GM12878 (cell line): ENCODE results near the gene INSC. TPM values are rescaled to one million over a fixed set of nuclear protein-coding genes. Genes with fewer than 3 reads are reported as not detected.

Experiments used
- ATAC-seq: fragments of 200-7000 bp; cut with Tn5 transposase; 3 replicates; pipeline ENCODE4 v1.9.1; 2020; ENCODE audit warnings: mild to moderate bottlenecking, moderate library complexity
- BruUV-seq: library from RNA; stranded (reverse); fragments of 400-500 nt; replicated peaks from 2 replicates; lab custom pipeline; 2021; lab: Mats Ljungman, UMichigan
- CTCF ChIA-PET: fragments of 300-600 bp; sonication (Branson Sonifier 250); formaldehyde crosslinking; extraction: SDS; loops from one replicate; lab custom pipeline; 2021; ENCODE audit warnings: inconsistent platforms; lab: Yijun Ruan, JAX
- POLR2A ChIA-PET: fragments of 350-600 bp; formaldehyde crosslinking; extraction: SDS; loops from one replicate; lab custom pipeline; 2021; ENCODE audit warnings: inconsistent platforms; lab: Charles Lee
- RAD21 ChIA-PET: fragments of 300-600 bp; sonication (Branson Sonifier 250); formaldehyde crosslinking; loops from one replicate; lab custom pipeline; 2023; ENCODE audit warnings: antibody characterized with exemption; ENCODE audit not compliant: unreplicated experiment; lab: Charles Lee
- SMC1A ChIA-PET: fragments of 300-600 bp; sonication (Branson Sonifier 250); formaldehyde crosslinking; loops from one replicate; lab custom pipeline; 2023; ENCODE audit not compliant: unreplicated experiment, uncharacterized antibody; lab: Charles Lee
- DNase-seq: peaks from one replicate; pipeline ENCODE4 v3.0.0-alpha.2; 2011; ENCODE audit warnings: low read depth, low spot score
- FAIRE-seq: peaks from 3 replicates; lab custom pipeline; 2011; peaks lifted over from hg19 to GRCh38; lab: Jason Lieb, UNC
- H2AFZ ChIP-seq: 2 replicates; pipeline ENCODE4 v1.6.0; 2011; ENCODE audit warnings: low read depth, low read length, control low read depth; ENCODE audit not compliant: control insufficient read depth
- H3K27ac ChIP-seq: 2 replicates; pipeline ENCODE4 v1.5.1; 2011; ENCODE audit warnings: control low read depth; ENCODE audit not compliant: control insufficient read depth, insufficient read depth
- H3K27me3 ChIP-seq, 2 experiments: replicated peaks in 1 of 2; 2 replicates each; pipeline versions ENCODE4 v1.6.0 to v1.6.1; 2011; ENCODE audit warnings: low read length in 1 of 2; ENCODE audit not compliant: control insufficient read depth in 2 of 2, insufficient read depth in 2 of 2
- H3K36me3 ChIP-seq, 2 experiments: 2 replicates each; pipeline ENCODE4 v1.5.1; 2011; ENCODE audit warnings: low read length in 1 of 2; ENCODE audit not compliant: control insufficient read depth in 2 of 2, insufficient read depth in 2 of 2
- H3K4me1 ChIP-seq: 2 replicates; pipeline ENCODE4 v1.6.1; 2011; ENCODE audit warnings: mild to moderate bottlenecking, low read length, moderate library complexity, mixed read lengths; ENCODE audit not compliant: control insufficient read depth, insufficient read depth
- H3K4me2 ChIP-seq: 2 replicates; pipeline ENCODE4 v1.6.0; 2011; ENCODE audit warnings: control low read depth; ENCODE audit not compliant: control insufficient read depth, insufficient read depth
- H3K4me3 ChIP-seq: fragments of 200-600 bp; sonication (generic); 2 replicates; pipeline ENCODE4 v1.5.1; 2016
- H3K79me2 ChIP-seq: 2 replicates; pipeline ENCODE4 v1.6.0; 2011; ENCODE audit warnings: low read length; ENCODE audit not compliant: control insufficient read depth, insufficient read depth
- H3K9ac ChIP-seq: 2 replicates; pipeline ENCODE4 v1.8.0; 2011; ENCODE audit warnings: low read length, control low read depth, mixed read lengths; ENCODE audit not compliant: control insufficient read depth, insufficient read depth
- H3K9me3 ChIP-seq: replicated peaks from 3 replicates; pipeline ENCODE4 v1.5.1; 2011; ENCODE audit warnings: mild to moderate bottlenecking, low read length; ENCODE audit not compliant: control insufficient read depth, insufficient read depth
- H4K20me1 ChIP-seq: 2 replicates; pipeline ENCODE4 v1.6.0; 2011; ENCODE audit not compliant: control insufficient read depth, insufficient read depth
- BMI1 ChIP-seq: fragments of 450-650 bp; IDR thresholded peaks from 2 replicates; pipeline ENCODE4 v1.6.1; 2016; ENCODE audit warnings: mild to moderate bottlenecking, moderate library complexity, borderline replicate concordance
- CREB1 ChIP-seq: IDR thresholded peaks from 2 replicates; pipeline ENCODE4 v1.6.1; 2012; ENCODE audit warnings: low read depth, mild to moderate bottlenecking, inconsistent platforms
- CUX1 ChIP-seq: IDR thresholded peaks from 2 replicates; pipeline ENCODE4 v1.6.1; 2012; ENCODE audit warnings: improper control_type of control experiment, low read depth, low read length; ENCODE audit not compliant: insufficient replicate concordance
- MTA2 ChIP-seq: fragments of 450-650 bp; IDR thresholded peaks from 2 replicates; pipeline ENCODE4 v1.6.1; 2016; ENCODE audit warnings: low read depth, mild to moderate bottlenecking, moderate library complexity
- NR2F1 ChIP-seq: fragments of 450-650 bp; conservative IDR thresholded peaks from 2 replicates; pipeline ENCODE4 v1.6.1; 2017; ENCODE audit warnings: mild to moderate bottlenecking
- POLR2A ChIP-seq: IDR thresholded peaks from 2 replicates; pipeline ENCODE4 v1.6.1; 2011; ENCODE audit warnings: low read depth, mild to moderate bottlenecking, low read length
- RCOR1 ChIP-seq: conservative IDR thresholded peaks from 2 replicates; pipeline ENCODE4 v1.6.1; 2012; ENCODE audit warnings: low read depth, low read length, improper control_type of control experiment
- SIN3A ChIP-seq: IDR thresholded peaks from 2 replicates; pipeline ENCODE4 v1.6.1; 2012; ENCODE audit warnings: low read depth, low read length, improper control_type of control experiment
- SUZ12 ChIP-seq: fragments of 200-600 bp; sonication (generic); IDR thresholded peaks from one replicate; pipeline ENCODE4 v1.6.1; 2018; ENCODE audit warnings: antibody characterized with exemption, mild to moderate bottlenecking; ENCODE audit not compliant: unreplicated experiment
- ZNF592 ChIP-seq: fragments of 450-650 bp; IDR thresholded peaks from 2 replicates; pipeline ENCODE4 v1.6.1; 2017; ENCODE audit warnings: mild to moderate bottlenecking, moderate library complexity
- ZSCAN29 ChIP-seq: fragments of 450-650 bp; IDR thresholded peaks from 2 replicates; pipeline ENCODE4 v1.6.1; 2017; ENCODE audit warnings: mild to moderate bottlenecking, moderate library complexity
- WGBS: methylation state at CpG from one replicate; pipeline ENCODE4 v1.1.6; 2016; ENCODE audit warnings: low lambda C conversion rate; ENCODE audit not compliant: insufficient replicate concordance, insufficient coverage; ENCODE audit errors: missing lambda C conversion rate; 5-methylcytosine and 5-hydroxymethylcytosine counted together
- in situ Hi-C: fragments of 300-500 bp; cut with MboI; formaldehyde crosslinking; loops from 9 replicates; pipeline ENCODE4 v1.14.3; 2018; ENCODE audit warnings: mixed read lengths
- intact Hi-C: fragments of 100-400 bp; cut with micrococcal nuclease; formaldehyde crosslinking; loops from one replicate; pipeline ENCODE4 v1.14.2; 2022; ENCODE audit not compliant: unreplicated experiment
- polyA plus RNA-seq, 11 experiments: library from polyadenylated mRNA; depleted of rRNA in 4 of 11; unstranded in 6 of 11; stranded (reverse) in 5 of 11; fragments of >200 nt; fragmentation: Nextera tagmentation in 4 of 11; fragmentation: Illumina TruSeq in 1 of 11; extraction: Ambion mirVana in 4 of 11; extraction: Trizol in 1 of 11; gene quantifications; 1 replicate in 1 of 11; 2 replicates in 10 of 11; pipeline versions ENCODE4 v1.2.1 to v1.2.3, GENCODE V29; 2011 to 2016; ENCODE audit warnings: inconsistent platforms in 2 of 11, missing spikeins in 2 of 11, low read depth in 1 of 11
- total RNA-seq, 4 experiments: library from RNA; depleted of rRNA in 3 of 4; stranded (reverse); fragments of >200 nt in 3 of 4; fragmentation: Illumina TruSeq in 1 of 4; extraction: Trizol in 1 of 4; gene quantifications; 2 replicates each; pipeline versions ENCODE4 v1.2.1 to v1.2.3, GENCODE V29; 2013 to 2021

Gene INSC
- total and polyA plus RNA-seq, 10 of the 15 experiments (the other 5 are each of a cell fraction or from before 2014, with no cell fraction given), result 0.13 to 0.33 TPM; not detected in 8

GRCh38 chr11:15153231-15153630 lies 38.5 kb downstream of the INSC start (continued):
- TF ChIP-seq ZNF592, result no peak

- no peak for TF ChIP-seq POLR2A
- no peak for TF ChIP-seq BMI1
- TF ChIP-seq MTA2, result no peak
- no peak for TF ChIP-seq SUZ12
- no peak for TF ChIP-seq CUX1
- TF ChIP-seq SIN3A, result no peak
- TF ChIP-seq ZSCAN29, result no peak
- TF ChIP-seq CREB1, result no peak
- TF ChIP-seq NR2F1, result no peak
- no peak for TF ChIP-seq RCOR1
These were observed 42.5 kb downstream of the INSC start for GRCh38 chr11:15157181-15157580.

More at GRCh38 chr11:15157181-15157580, 42.5 kb downstream of the INSC start:
- H3K9ac ChIP-seq, result no peak overlapping the region
- in situ Hi-C loops, result loop anchor here (5.0 kb wide), 1 partner anchor 55 kb away; no protein-coding TSS in a partner anchor
- H3K4me1 ChIP-seq, result no peaks in the 10 kb centered on the region
- FAIRE-seq, result no peak
- H2AFZ ChIP-seq, result no peak overlapping the region
- no peak overlapping the region for H3K4me2 ChIP-seq
- no peak overlapping the region for H3K4me3 ChIP-seq
- ChIA-PET RAD21 (no interaction called here), POLR2A (no interaction called here), CTCF (interaction anchor here (6.4 kb wide), 1 partner anchor 55 kb away, joined by 102 read pairs; no protein-coding TSS in a partner anchor), SMC1A (no interaction called here)
- DNase-seq, result no peak
- H3K27ac ChIP-seq, result no peak overlapping the region
- no peaks in the 10 kb centered on the region for H3K9me3 ChIP-seq
- no TSS peak for BruUV-seq
- no peaks in the 10 kb centered on the region for H3K36me3 ChIP-seq
- no peaks in the 10 kb centered on the region for H3K79me2 ChIP-seq
- intact Hi-C loops, result no loop called here
- H4K20me1 ChIP-seq, result no peaks in the 10 kb centered on the region
- WGBS, result 44% methylated on average over 3 of the region's 3 CpGs
- ATAC-seq, result no peak
- no peaks in the 10 kb centered on the region for H3K27me3 ChIP-seq
